Subcutaneous abdominal adipose tissue (tissue), 5 donors: ENCODE measurements around the gene ZNF598.

Source experiments
- H3K27ac ChIP-seq: one replicate; pipeline ENCODE4 v1.7.0; 2013; ENCODE audit warnings: low read depth, mild to moderate bottlenecking, inconsistent platforms, low read length, moderate library complexity
- H3K27me3 ChIP-seq, 5 donors: one replicate each; pipeline ENCODE4 v1.7.0; 2013; ENCODE audit warnings: low read length in 5 of 5, inconsistent platforms in 1 of 5; ENCODE audit not compliant: control insufficient read depth in 5 of 5, insufficient read depth in 4 of 5
- H3K36me3 ChIP-seq, 5 donors: one replicate each; pipeline ENCODE4 v1.7.0; 2013; ENCODE audit warnings: low read length in 5 of 5; ENCODE audit not compliant: control insufficient read depth in 5 of 5, insufficient read depth in 5 of 5
- H3K4me1 ChIP-seq, 5 donors: one replicate each; pipeline ENCODE4 v1.7.0; 2013; ENCODE audit warnings: low read length in 5 of 5, mild to moderate bottlenecking in 3 of 5, moderate library complexity in 1 of 5; ENCODE audit not compliant: control insufficient read depth in 5 of 5, insufficient read depth in 5 of 5
- H3K4me3 ChIP-seq, 5 donors: one replicate each; pipeline ENCODE4 v1.7.0; 2013; ENCODE audit warnings: low read length in 5 of 5, low read depth in 1 of 5
- H3K9ac ChIP-seq, 5 donors: one replicate each; pipeline ENCODE4 v1.7.0; 2013; ENCODE audit warnings: low read length in 5 of 5, mild to moderate bottlenecking in 4 of 5, moderate library complexity in 3 of 5
- H3K9me3 ChIP-seq, 5 donors: one replicate each; pipeline ENCODE4 v1.7.0; 2013; ENCODE audit warnings: low read length in 5 of 5; ENCODE audit not compliant: control insufficient read depth in 5 of 5
- donor health status: healthy.
- donor health status: healthy.
- donor health status: healthy.
- donor health status: healthy.
- donor health status: healthy.

The ZNF598 gene

GRCh38 chr16:2048116-2048543 lies 38.5 kb upstream of the ZNF598 start:
- Histone ChIP-seq H3K36me3 (peaks cover 0 to 26% (median 25%) of the 10 kb centered on the region in 5 donors), H3K9ac (peak overlapping the region; percentile 68 to 90 (median 87)), H3K9me3 (no peaks in the 10 kb centered on the region), H3K27ac (peak overlapping the region; percentile 57), H3K27me3 (no peaks in the 10 kb centered on the region), H3K4me1 (peaks cover 7 to 52% (median 49%) of the 10 kb centered on the region in 5 donors), H3K4me3 (peak overlapping the region; percentile 69 to 97 (median 88))

DNA sequence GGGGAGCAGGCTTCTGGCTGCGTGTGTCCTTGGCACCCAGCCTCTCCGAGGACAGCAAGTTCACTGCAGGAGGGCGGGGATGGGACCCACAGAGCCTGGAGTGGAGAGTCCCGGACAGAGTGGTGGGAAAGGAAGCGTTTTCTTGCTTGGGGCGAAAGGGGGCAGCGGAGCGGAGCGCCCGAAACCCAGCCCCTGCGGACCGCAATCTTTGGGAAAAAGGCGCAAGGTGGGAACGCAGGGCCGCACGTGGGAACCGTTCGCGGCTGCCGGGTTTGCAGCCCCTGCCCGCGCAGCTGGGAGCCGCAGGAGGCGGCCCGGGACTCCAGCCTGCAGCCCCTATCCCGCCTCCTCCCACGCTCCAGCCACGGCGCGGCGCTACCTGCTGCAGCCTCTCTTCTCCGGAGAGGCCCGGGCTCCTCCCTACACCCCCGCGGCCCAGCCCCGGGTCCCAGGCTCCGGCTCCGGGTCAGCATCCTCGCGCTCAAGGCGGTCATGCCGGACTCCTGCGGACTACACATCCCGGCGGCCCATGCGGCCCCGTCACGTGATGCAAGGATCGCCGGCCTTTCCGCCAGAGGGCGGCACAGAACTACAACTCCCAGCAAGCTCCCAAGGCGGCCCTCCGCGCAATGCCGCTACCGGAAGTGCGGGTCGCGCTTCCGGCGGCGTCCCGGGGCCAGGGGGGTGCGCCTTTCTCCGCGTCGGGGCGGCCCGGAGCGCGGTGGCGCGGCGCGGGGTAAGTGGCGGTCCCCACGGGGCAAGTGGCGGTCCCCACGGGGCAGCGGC lies 37.9 kb upstream of the ZNF598 start, which contains the start of the genes NTHL1 and TSC2:
TSS of gene NTHL1 (minus strand) at position 505 of the 786 bp plus-strand sequence. CDS start at position 494, 11 bp downstream.
TSS of gene TSC2 (plus strand) at position 656 of the 786 bp plus-strand sequence. CDS start 631 bp downstream, outside the sequence.
- Histone ChIP-seq H3K4me1 (peaks cover 7 to 54% (median 52%) of the 10 kb centered on the region in 5 donors), H3K36me3 (peaks cover 0 to 21% (median 19%) of the 10 kb centered on the region in 5 donors), H3K27me3 (no peaks in the 10 kb centered on the region), H3K4me3 (peak within 1 kb of the TSS; percentile 69 to 97 (median 88)), H3K9ac (peak within 1 kb of the TSS; percentile 68 to 90 (median 87)), H3K9me3 (no peaks in the 10 kb centered on the region), H3K27ac (peak within 1 kb of the TSS; percentile 57)

DNA sequence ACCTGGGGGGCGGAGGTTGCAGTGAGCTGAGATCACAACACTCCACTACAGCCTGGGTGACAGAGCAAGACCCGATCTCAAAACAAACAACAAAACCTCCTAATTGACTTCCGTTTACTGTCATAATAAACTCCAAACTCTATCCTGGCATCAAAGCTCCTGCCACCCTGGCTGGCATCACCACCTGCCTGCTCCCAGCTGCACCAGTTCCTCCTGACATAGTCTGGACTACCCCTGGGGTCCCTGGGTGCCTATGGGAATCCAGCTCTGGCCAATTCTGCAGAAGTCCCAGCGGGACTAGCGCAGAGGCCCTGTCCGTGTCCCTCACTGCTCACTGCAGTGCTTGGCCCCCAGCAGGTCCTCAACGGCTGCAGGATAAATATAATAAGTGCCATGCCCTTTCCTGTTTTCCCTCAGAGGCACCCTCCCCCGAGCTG lies 37.3 kb upstream of the ZNF598 start:
- Histone ChIP-seq H3K4me3 (peak overlapping the region; percentile 59 to 91 (median 80)), H3K4me1 (peaks cover 7 to 60% (median 52%) of the 10 kb centered on the region in 5 donors), H3K9me3 (no peaks in the 10 kb centered on the region), H3K27me3 (no peaks in the 10 kb centered on the region), H3K9ac (peak overlapping the region; percentile 56 to 88 (median 68)), H3K27ac (peak overlapping the region; percentile 24), H3K36me3 (peaks cover 0 to 15% (median 13%) of the 10 kb centered on the region in 5 donors)

DNA sequence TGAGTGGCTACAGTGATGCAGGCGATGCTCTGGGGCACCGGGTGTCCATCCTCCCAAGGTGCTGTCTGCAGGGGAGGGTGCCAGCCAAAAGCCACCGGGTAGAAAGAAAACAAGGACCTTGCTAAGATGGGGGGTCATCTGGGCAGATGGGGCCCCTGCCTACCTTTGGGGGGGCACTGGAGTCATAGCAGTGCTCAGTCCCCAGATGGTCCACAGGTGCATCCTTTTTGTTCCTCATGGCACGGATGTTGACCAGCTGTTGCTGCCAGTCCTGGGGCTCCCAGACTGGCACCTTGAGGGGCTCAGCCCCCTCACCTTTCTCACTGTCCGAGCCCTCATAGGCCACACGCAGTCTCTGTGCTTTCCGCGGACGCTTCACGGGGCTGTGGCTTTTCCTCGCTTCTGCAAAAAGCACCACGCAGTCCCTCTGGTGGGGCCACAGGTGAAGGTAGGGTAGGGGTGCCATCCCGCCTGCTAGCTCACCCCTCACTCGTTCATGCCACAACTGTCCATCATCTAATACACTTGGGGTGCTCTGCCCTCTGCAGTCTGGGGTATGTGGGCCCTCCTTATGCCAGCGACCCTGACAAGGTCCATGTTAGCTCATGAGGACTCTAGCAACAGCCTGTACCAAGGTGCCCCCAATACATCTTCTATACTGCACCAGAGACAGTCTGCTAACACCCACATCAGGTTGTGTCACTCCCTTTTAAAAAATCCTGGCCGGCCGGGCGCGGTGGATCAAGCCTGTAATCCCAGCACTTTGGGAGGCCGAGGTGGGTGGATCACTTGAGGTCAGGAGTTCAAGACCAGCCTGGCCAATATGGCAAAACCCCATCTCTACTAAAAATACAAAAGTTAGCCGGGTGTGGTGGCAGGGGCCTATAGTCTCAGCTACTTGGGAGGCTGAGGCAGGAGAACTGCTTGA lies 36.6 kb upstream of the ZNF598 start:
- Histone ChIP-seq H3K36me3 (peaks cover 0 to 10% (median 6%) of the 10 kb centered on the region in 5 donors), H3K9ac (no peak overlapping the region), H3K9me3 (no peaks in the 10 kb centered on the region), H3K4me3 (peak overlapping the region in 1 of 5 donors; percentile 88), H3K27me3 (no peaks in the 10 kb centered on the region), H3K4me1 (peaks cover 7 to 62% (median 52%) of the 10 kb centered on the region in 5 donors), H3K27ac (peak overlapping the region; percentile 24)

DNA sequence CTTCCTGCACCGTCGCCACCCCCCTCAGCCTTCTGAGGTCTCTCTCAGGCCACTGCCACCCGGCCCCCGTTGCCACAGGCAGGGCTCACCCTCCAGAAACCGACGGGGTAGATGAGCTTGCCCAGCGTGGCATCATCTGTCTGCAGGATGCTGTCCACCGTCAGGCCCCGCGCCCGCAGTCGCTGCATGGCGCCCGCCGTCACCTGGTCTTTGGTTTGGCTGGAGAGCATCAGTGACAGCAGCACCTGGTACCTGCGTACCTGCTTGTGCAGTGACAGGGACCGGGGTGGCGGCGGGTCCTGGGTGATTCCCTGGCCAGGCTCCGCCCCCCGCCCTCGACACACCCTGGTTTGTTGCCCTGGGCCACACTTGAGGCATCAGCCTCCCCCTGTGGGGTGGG lies 34.9 kb upstream of the ZNF598 start:
- H3K27me3 ChIP-seq, result no peaks in the 10 kb centered on the region
- peaks cover 0 to 5% (median 2%) of the 10 kb centered on the region in 5 donors for H3K36me3 ChIP-seq
- H3K9ac ChIP-seq, result no peak overlapping the region
- peaks cover 9 to 79% (median 65%) of the 10 kb centered on the region in 5 donors for H3K4me1 ChIP-seq
- peak overlapping the region; percentile 54 for H3K27ac ChIP-seq
- H3K9me3 ChIP-seq, result no peaks in the 10 kb centered on the region
- peak overlapping the region in 1 of 5 donors; percentile 34 for H3K4me3 ChIP-seq

DNA sequence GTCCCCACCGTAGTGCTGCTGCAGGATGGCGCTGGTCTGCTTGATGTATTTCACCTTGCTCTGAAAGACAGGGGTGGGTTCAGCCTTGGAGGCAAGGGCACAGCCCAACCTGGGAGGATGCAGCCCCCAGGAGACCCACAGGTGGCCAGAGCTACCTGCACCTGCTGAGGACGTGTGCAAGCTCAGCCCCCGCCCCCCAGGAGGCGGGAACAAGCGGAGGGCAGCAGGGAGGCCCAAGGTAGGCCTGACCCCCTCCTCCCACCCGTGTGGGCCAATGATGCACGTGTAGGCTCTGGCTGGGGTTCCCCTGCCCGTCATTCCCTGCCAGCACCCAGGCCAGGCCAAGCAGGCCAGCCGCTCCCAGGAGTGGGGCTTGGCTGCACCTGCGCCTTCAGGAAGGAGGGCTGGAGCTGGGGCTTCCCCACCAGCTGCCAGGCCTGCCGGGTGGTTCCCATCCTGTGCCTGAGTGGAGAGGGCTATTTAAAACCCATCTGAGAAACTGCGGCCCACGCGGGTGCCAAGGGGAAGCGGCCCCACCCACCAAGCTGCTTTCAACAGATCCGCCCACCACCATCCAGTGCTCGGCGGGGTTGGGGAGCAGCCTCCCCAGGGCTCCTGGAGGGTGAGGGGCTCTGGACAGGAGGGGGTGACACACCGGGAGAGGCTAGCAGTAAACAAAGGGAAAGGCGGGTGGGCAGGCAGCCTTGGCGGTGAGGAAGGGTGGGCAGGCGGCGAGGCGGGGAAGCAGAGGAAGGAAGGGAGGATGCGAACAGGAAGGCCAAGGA lies 34.2 kb upstream of the ZNF598 start:
- peak overlapping the region; percentile 54 for H3K27ac ChIP-seq
- H3K4me1 ChIP-seq, result peaks cover 8 to 84% (median 70%) of the 10 kb centered on the region in 5 donors
- no peaks in the 10 kb centered on the region for H3K9me3 ChIP-seq
- H3K4me3 ChIP-seq, result peak overlapping the region in 2 of 5 donors; percentile 29 to 34
- no peaks in the 10 kb centered on the region for H3K27me3 ChIP-seq
- H3K9ac ChIP-seq, result peak overlapping the region in 3 of 5 donors; percentile 20 to 43 (median 21)
- H3K36me3 ChIP-seq, result peaks cover 0 to 5% (median 2%) of the 10 kb centered on the region in 5 donors

DNA sequence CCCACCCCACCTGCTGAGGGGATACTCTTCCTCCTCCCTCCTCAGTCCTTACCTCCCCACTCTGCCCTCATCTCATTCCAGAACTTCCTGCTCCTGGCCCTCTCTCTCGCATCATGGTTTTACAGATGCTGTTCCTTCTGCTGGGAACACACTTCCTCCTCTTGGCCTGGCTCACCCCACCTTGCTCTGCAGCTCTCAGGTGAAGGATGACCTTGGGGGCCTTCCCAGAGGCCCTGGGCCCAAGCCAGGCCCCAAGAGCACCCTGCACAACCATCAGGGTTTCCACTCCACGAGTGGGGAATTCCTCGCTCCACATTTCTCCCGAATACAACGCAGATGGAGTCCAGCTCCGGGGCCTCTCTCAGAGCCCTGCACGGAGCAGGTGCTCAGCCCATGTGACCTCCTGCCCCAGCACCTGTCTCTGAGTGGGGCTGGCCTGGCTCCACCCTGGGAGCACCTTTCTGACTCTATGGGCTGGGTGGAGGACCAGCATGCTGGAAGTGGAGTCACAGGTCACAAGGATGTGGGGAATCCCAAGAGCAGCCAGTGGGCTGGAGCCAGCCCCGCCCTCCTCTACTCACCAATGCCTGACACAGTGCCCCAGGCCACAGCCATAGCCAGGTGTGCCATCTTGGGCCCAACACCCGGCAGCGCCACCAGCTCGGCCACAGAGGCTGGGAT lies 33.5 kb upstream of the ZNF598 start:
- Histone ChIP-seq H3K4me1 (peaks cover 2 to 83% (median 69%) of the 10 kb centered on the region in 5 donors), H3K27me3 (no peaks in the 10 kb centered on the region), H3K36me3 (peaks cover 0 to 5% (median 2%) of the 10 kb centered on the region in 5 donors), H3K9ac (peak overlapping the region in 2 of 5 donors; percentile 21 to 43), H3K27ac (peak overlapping the region; percentile 16), H3K4me3 (peak overlapping the region in 1 of 5 donors; percentile 29), H3K9me3 (no peaks in the 10 kb centered on the region)

- no peaks in the 10 kb centered on the region for H3K9me3 ChIP-seq
- no peak overlapping the region for H3K9ac ChIP-seq
- H3K4me3 ChIP-seq, result no peak overlapping the region
- peaks cover 0 to 9% (median 7%) of the 10 kb centered on the region in 5 donors for H3K36me3 ChIP-seq
- H3K27me3 ChIP-seq, result no peaks in the 10 kb centered on the region
- H3K27ac ChIP-seq, result no peak overlapping the region
- peaks cover 2 to 89% (median 73%) of the 10 kb centered on the region in 5 donors for H3K4me1 ChIP-seq
Measured at GRCh38 chr16:2042171-2042985, 32.8 kb upstream of the ZNF598 start.
